ENCODE data around the gene OR8B4. TPM values are rescaled to one million over a fixed set of nuclear protein-coding genes. Genes with fewer than 3 reads are reported as not detected.

Gene OR8B4
- total and polyA plus RNA-seq, 2 experiments from 2014 or later = not detected

DNA sequence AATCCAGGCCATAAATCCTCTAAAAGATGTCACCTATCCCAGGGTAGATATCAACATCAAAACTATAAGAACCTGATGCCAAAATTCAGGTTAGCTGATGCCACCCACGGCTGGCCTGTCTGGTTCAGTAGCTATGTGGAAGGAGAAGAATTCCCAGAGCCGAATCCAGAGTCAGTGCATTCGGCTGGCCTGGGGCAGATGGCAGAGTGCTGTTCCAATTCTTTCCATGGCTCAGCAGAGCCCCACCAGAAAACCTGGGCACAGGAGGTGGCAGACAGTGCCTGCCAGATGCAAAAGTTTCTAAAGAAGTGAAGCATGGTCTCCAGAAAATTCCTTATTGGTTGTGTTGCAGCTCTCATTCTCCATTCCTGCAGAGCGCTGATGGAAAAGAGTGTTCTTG, 40.7 kb upstream of the OR8B4 start (continued):
- TF ChIP-seq, protein P1, sequence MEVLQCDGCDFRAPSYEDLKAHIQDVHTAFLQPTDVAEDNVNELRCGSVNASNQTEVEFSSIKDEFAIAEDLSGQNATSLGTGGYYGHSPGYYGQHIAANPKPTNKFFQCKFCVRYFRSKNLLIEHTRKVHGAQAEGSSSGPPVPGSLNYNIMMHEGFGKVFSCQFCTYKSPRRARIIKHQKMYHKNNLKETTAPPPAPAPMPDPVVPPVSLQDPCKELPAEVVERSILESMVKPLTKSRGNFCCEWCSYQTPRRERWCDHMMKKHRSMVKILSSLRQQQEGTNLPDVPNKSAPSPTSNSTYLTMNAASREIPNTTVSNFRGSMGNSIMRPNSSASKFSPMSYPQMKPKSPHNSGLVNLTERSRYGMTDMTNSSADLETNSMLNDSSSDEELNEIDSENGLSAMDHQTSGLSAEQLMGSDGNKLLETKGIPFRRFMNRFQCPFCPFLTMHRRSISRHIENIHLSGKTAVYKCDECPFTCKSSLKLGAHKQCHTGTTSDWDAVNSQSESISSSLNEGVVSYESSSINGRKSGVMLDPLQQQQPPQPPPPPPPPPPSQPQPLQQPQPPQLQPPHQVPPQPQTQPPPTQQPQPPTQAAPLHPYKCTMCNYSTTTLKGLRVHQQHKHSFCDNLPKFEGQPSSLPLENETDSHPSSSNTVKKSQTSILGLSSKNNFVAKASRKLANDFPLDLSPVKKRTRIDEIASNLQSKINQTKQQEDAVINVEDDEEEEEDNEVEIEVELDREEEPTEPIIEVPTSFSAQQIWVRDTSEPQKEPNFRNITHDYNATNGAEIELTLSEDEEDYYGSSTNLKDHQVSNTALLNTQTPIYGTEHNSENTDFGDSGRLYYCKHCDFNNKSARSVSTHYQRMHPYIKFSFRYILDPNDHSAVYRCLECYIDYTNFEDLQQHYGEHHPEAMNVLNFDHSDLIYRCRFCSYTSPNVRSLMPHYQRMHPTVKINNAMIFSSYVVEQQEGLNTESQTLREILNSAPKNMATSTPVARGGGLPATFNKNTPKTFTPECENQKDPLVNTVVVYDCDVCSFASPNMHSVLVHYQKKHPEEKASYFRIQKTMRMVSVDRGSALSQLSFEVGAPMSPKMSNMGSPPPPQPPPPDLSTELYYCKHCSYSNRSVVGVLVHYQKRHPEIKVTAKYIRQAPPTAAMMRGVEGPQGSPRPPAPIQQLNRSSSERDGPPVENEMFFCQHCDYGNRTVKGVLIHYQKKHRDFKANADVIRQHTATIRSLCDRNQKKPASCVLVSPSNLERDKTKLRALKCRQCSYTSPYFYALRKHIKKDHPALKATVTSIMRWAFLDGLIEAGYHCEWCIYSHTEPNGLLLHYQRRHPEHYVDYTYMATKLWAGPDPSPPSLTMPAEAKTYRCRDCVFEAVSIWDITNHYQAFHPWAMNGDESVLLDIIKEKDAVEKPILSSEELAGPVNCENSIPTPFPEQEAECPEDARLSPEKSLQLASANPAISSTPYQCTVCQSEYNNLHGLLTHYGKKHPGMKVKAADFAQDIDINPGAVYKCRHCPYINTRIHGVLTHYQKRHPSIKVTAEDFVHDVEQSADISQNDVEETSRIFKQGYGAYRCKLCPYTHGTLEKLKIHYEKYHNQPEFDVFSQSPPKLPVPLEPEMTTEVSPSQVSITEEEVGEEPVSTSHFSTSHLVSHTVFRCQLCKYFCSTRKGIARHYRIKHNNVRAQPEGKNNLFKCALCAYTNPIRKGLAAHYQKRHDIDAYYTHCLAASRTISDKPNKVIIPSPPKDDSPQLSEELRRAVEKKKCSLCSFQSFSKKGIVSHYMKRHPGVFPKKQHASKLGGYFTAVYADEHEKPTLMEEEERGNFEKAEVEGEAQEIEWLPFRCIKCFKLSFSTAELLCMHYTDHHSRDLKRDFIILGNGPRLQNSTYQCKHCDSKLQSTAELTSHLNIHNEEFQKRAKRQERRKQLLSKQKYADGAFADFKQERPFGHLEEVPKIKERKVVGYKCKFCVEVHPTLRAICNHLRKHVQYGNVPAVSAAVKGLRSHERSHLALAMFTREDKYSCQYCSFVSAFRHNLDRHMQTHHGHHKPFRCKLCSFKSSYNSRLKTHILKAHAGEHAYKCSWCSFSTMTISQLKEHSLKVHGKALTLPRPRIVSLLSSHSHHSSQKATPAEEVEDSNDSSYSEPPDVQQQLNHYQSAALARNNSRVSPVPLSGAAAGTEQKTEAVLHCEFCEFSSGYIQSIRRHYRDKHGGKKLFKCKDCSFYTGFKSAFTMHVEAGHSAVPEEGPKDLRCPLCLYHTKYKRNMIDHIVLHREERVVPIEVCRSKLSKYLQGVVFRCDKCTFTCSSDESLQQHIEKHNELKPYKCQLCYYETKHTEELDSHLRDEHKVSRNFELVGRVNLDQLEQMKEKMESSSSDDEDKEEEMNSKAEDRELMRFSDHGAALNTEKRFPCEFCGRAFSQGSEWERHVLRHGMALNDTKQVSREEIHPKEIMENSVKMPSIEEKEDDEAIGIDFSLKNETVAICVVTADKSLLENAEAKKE (CRISPR knock-in tag; IDR thresholded peaks at IDR 0.05) = no peak
- no peak for TF ChIP-seq ZNF331 (CRISPR knock-in tag; IDR thresholded peaks at IDR 0.05; ENCODE audit: low read depth)
- TF ChIP-seq STAT1 (IDR thresholded peaks at IDR 0.05; ENCODE audit: unreplicated experiment) = no peak
- no peak for TF ChIP-seq EZH2 (IDR thresholded peaks at IDR 0.05; ENCODE audit: low read depth, unreplicated experiment)
- no peak for TF ChIP-seq ZNF114 (CRISPR knock-in tag; IDR thresholded peaks at IDR 0.05)
- TF ChIP-seq CREB1 (CRISPR knock-in tag; IDR thresholded peaks at IDR 0.05; ENCODE audit: low read depth) = no peak
- TF ChIP-seq, protein P2, sequence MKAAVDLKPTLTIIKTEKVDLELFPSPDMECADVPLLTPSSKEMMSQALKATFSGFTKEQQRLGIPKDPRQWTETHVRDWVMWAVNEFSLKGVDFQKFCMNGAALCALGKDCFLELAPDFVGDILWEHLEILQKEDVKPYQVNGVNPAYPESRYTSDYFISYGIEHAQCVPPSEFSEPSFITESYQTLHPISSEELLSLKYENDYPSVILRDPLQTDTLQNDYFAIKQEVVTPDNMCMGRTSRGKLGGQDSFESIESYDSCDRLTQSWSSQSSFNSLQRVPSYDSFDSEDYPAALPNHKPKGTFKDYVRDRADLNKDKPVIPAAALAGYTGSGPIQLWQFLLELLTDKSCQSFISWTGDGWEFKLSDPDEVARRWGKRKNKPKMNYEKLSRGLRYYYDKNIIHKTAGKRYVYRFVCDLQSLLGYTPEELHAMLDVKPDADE (IDR thresholded peaks at IDR 0.05) = no peak
- TF ChIP-seq JUNB (IDR thresholded peaks at IDR 0.05; ENCODE audit: unreplicated experiment) = no peak
- no peak for TF ChIP-seq POLR2AphosphoS5 (IDR thresholded peaks at IDR 0.05; ENCODE audit: low read depth)

- Mint-ChIP-seq H3K36me3 (ENCODE audit: low read depth) (no peaks in the 10 kb centered on the region; the same call in 2 of the 3 replicates), H3K4me1 (no peaks in the 10 kb centered on the region; the same call in 2 of the 3 replicates), H3K27ac (no peak overlapping the region), H3K4me3 (no peak overlapping the region), H3K27me3 (ENCODE audit: insufficient read depth, low read depth, poor library complexity) (no peaks in the 10 kb centered on the region), H3K9me3 (peaks cover 6% of the 10 kb centered on the region; the same call in 1 of the 3 replicates)
- no peak overlapping the region for H2AFZ ChIP-seq
- no peaks in the 10 kb centered on the region for H3K4me1 ChIP-seq (ENCODE audit: insufficient read depth)
- no peak overlapping the region for H3K27ac ChIP-seq (ENCODE audit: low read depth)
- no peaks in the 10 kb centered on the region for H3K36me3 ChIP-seq (ENCODE audit: insufficient read depth)
- no peak overlapping the region for H3K4me2 ChIP-seq
- peak; percentile 67 for ATAC-seq
- peak; percentile 21 for DNase-seq (ENCODE audit: low spot score)
- H3K79me2 ChIP-seq (replicated peaks; ENCODE audit: insufficient read depth) = no peaks in the 10 kb centered on the region
- no peaks in the 10 kb centered on the region for H4K20me1 ChIP-seq (replicated peaks; ENCODE audit: insufficient read depth)
- TF ChIP-seq CREB1 (CRISPR knock-in tag; IDR thresholded peaks at IDR 0.05; ENCODE audit: low read depth) = no peak
- TF ChIP-seq JUNB (IDR thresholded peaks at IDR 0.05; ENCODE audit: unreplicated experiment) = no peak
- no peak for TF ChIP-seq STAT1 (IDR thresholded peaks at IDR 0.05; ENCODE audit: unreplicated experiment)
- TF ChIP-seq CTCF (conservative IDR thresholded peaks at IDR 0.05; ENCODE audit: low read depth in 2 of 2) = peak in 1 of 2 experiments; percentile 37; a peak in 2 of 4 replicates
- peak; percentile 75; the same call in 1 of the 2 replicates for TF ChIP-seq ZNF331 (CRISPR knock-in tag; IDR thresholded peaks at IDR 0.05; ENCODE audit: low read depth)
- TF ChIP-seq POLR2AphosphoS5 (IDR thresholded peaks at IDR 0.05; ENCODE audit: low read depth) = no peak
- TF ChIP-seq ZNF114 (CRISPR knock-in tag; IDR thresholded peaks at IDR 0.05) = no peak
- no peak overlapping the region for H3K4me3 ChIP-seq
- H3K9me2 ChIP-seq (ENCODE audit: insufficient read depth) = 0 out of 2 replicates have a peak, but pooled peaks cover 7% of the 10 kb centered on the region
- H3F3A ChIP-seq (replicated peaks; ENCODE audit: low read depth) = no peaks in the 10 kb centered on the region
- H3K27me3 ChIP-seq (ENCODE audit: insufficient read depth) = no peaks in the 10 kb centered on the region
Measured at GRCh38 chr11:124463990-124464389, 39.3 kb upstream of the OR8B4 start.
